Smooth muscle cell (in vitro differentiated cells): Measurements from ENCODE around the gene TSPEAR. TPM values are rescaled to one million over a fixed set of nuclear protein-coding genes. Genes with fewer than 3 reads are reported as not detected.

Experiments
- DNase-seq: peaks from one replicate; lab custom pipeline; 2025; ENCODE audit not compliant: unreplicated experiment; lab: John Stamatoyannopoulos, UW
- H2AFZ ChIP-seq: fragments of 200-600 bp; sonication (generic); 2 replicates; pipeline ENCODE4 v1.6.0; 2016; ENCODE audit warnings: antibody characterized with exemption, low read depth, mild to moderate bottlenecking
- H3F3A ChIP-seq: fragments of 200-600 bp; sonication (generic); 2 replicates; pipeline ENCODE4 v1.6.0; 2017; ENCODE audit warnings: antibody characterized with exemption, low read depth
- H3K27ac ChIP-seq: fragments of 200-600 bp; sonication (generic); 2 replicates; pipeline ENCODE4 v1.5.1; 2016; ENCODE audit warnings: low read depth, mild to moderate bottlenecking
- H3K27me3 ChIP-seq: fragments of 200-600 bp; sonication (generic); 2 replicates; pipeline ENCODE4 v1.6.1; 2016; ENCODE audit warnings: low read depth, mild to moderate bottlenecking
- H3K36me3 ChIP-seq: fragments of 200-600 bp; sonication (generic); 2 replicates; pipeline ENCODE4 v1.5.1; 2016; ENCODE audit warnings: low read depth
- H3K4me1 ChIP-seq: fragments of 200-600 bp; sonication (generic); 2 replicates; pipeline ENCODE4 v1.5.1; 2016; ENCODE audit warnings: low read depth
- H3K4me2 ChIP-seq: fragments of 200-600 bp; sonication (generic); 2 replicates; pipeline ENCODE4 v1.6.0; 2016; ENCODE audit warnings: mild to moderate bottlenecking
- H3K4me3 ChIP-seq: fragments of 200-600 bp; sonication (generic); 2 replicates; pipeline ENCODE4 v1.5.1; 2016; ENCODE audit warnings: mild to moderate bottlenecking
- H3K79me2 ChIP-seq: fragments of 200-600 bp; sonication (generic); 2 replicates; pipeline ENCODE4 v1.6.0; 2016; ENCODE audit warnings: low read depth, mild to moderate bottlenecking
- H3K9ac ChIP-seq: fragments of 200-600 bp; sonication (generic); 2 replicates; pipeline ENCODE4 v1.6.0; 2016; ENCODE audit warnings: low read depth
- H3K9me3 ChIP-seq: fragments of 200-600 bp; sonication (generic); replicated peaks from 2 replicates; pipeline ENCODE4 v1.5.1; 2016; ENCODE audit warnings: low read depth
- H4K20me1 ChIP-seq: fragments of 200-600 bp; sonication (generic); 2 replicates; pipeline ENCODE4 v1.6.0; 2016; ENCODE audit warnings: low read depth
- CTCF ChIP-seq: fragments of 200-600 bp; sonication (generic); IDR thresholded peaks from 2 replicates; pipeline ENCODE4 v1.5.1; 2017; ENCODE audit warnings: borderline replicate concordance, mild to moderate bottlenecking, antibody characterized with exemption; ENCODE audit not compliant: insufficient read depth, poor library complexity, severe bottlenecking
- WGBS: methylation state at CpG from one replicate; pipeline ENCODE4 v1.1.7; 2016; ENCODE audit warnings: low lambda C conversion rate; 5-methylcytosine and 5-hydroxymethylcytosine counted together
- polyA plus RNA-seq: library from polyadenylated mRNA; unstranded; fragments of >200 nt; fragmentation: Nextera tagmentation; extraction: Ambion mirVana; gene quantifications from 2 replicates; pipeline ENCODE4 v1.2.1, GENCODE V29; 2016
- total RNA-seq: library from RNA; depleted of rRNA; stranded (reverse); fragments of >200 nt; gene quantifications from 2 replicates; pipeline ENCODE4 v1.2.3, GENCODE V29; 2014

TSPEAR gene
- total and polyA plus RNA-seq, 2 experiments from 2014 or later, result 0.71 TPM; not detected in 1

GRCh38 chr21:44682580-44683151 is 28.7 kb downstream of the TSPEAR start:
- no peak overlapping the region for H3K4me2 ChIP-seq
- no peak overlapping the region for H2AFZ ChIP-seq
- H3K4me1 ChIP-seq, result peaks cover 12% of the 10 kb centered on the region
- 87% methylated on average over 15 of the region's 15 CpGs for WGBS
- H3K79me2 ChIP-seq, result no peaks in the 10 kb centered on the region
- no peak overlapping the region for H3K4me3 ChIP-seq
- H3K9ac ChIP-seq, result no peak overlapping the region
- no peaks in the 10 kb centered on the region for H3K36me3 ChIP-seq
- no peak for DNase-seq
- H3K27me3 ChIP-seq, result no peaks in the 10 kb centered on the region
- no peak for TF ChIP-seq CTCF
- H3F3A ChIP-seq, result no peaks in the 10 kb centered on the region
- no peaks in the 10 kb centered on the region for H4K20me1 ChIP-seq
- no peak overlapping the region for H3K27ac ChIP-seq
- no peaks in the 10 kb centered on the region for H3K9me3 ChIP-seq

- Histone ChIP-seq H4K20me1 (no peaks in the 10 kb centered on the region), H3K4me1 (peaks cover 10% of the 10 kb centered on the region), H3K9me3 (no peaks in the 10 kb centered on the region), H2AFZ (no peak within 1 kb of the TSS), H3K9ac (no peak within 1 kb of the TSS), H3K27me3 (no peaks in the 10 kb centered on the region), H3K4me2 (no peak within 1 kb of the TSS), H3K79me2 (no peaks in the 10 kb centered on the region), H3K4me3 (no peak within 1 kb of the TSS), H3K27ac (no peak within 1 kb of the TSS), H3K36me3 (no peaks in the 10 kb centered on the region), H3F3A (no peaks in the 10 kb centered on the region)
- TF ChIP-seq CTCF, result no peak
- WGBS, result 88% methylated on average over 23 of the region's 23 CpGs
- no peak for DNase-seq
Measured at GRCh38 chr21:44681861-44682579, 29.4 kb downstream of the TSPEAR start, which contains the start of gene KRTAP12-1. Gene KRTAP12-1, minus strand, starts transcription at chr21:44682163. Its CDS starts 40 bp downstream, at chr21:44682123.

- Histone ChIP-seq H3F3A (no peaks in the 10 kb centered on the region), H4K20me1 (no peaks in the 10 kb centered on the region), H2AFZ (no peak overlapping the region), H3K27me3 (no peaks in the 10 kb centered on the region), H3K36me3 (no peaks in the 10 kb centered on the region), H3K4me1 (peaks cover 1% of the 10 kb centered on the region), H3K4me3 (no peak overlapping the region), H3K9me3 (no peaks in the 10 kb centered on the region), H3K79me2 (no peaks in the 10 kb centered on the region), H3K27ac (no peak overlapping the region), H3K4me2 (no peak overlapping the region), H3K9ac (no peak overlapping the region)
- DNase-seq, result no peak
- no peak for TF ChIP-seq CTCF
- 83% methylated on average over 11 of the region's 11 CpGs for WGBS
Measured at GRCh38 chr21:44681152-44681551, 30.2 kb downstream of the TSPEAR start.

- Histone ChIP-seq H3K27ac (no peak overlapping the region), H3K36me3 (no peaks in the 10 kb centered on the region), H3K79me2 (no peaks in the 10 kb centered on the region), H3K27me3 (no peaks in the 10 kb centered on the region), H2AFZ (no peak overlapping the region), H3K4me1 (no peaks in the 10 kb centered on the region), H3K4me2 (no peak overlapping the region), H3K9ac (no peak overlapping the region), H4K20me1 (no peaks in the 10 kb centered on the region), H3K4me3 (no peak overlapping the region), H3K9me3 (no peaks in the 10 kb centered on the region), H3F3A (no peaks in the 10 kb centered on the region)
- no peak for DNase-seq
- WGBS, result 96% methylated on average over 13 of the region's 13 CpGs
- TF ChIP-seq CTCF, result no peak
Measured at GRCh38 chr21:44677881-44678280, 33.5 kb downstream of the TSPEAR start.
